Ovary (tissue), 9 donors: ENCODE results near the gene ATP6AP1. TPM values are rescaled to one million over a fixed set of nuclear protein-coding genes. Genes with fewer than 3 reads are reported as not detected.

ENCODE experiments used
- DNase-seq, 5 donors: peaks; one replicate each; pipeline ENCODE4 v3.0.0-alpha.2; 2019 to 2020
- H3K27ac ChIP-seq, 2 donors: fragments of 200-600 bp; one replicate each; pipeline versions ENCODE4 v1.5.1 to v1.8.0; 2019 to 2022
- H3K27me3 ChIP-seq: fragments of 200-600 bp; one replicate; pipeline ENCODE4 v1.8.0; 2022
- H3K36me3 ChIP-seq: fragments of 200-600 bp; sonication (generic); one replicate; pipeline ENCODE4 v1.5.1; 2019
- H3K4me1 ChIP-seq: one replicate; pipeline ENCODE4 v1.8.1; 2013; ENCODE audit warnings: mild to moderate bottlenecking, moderate library complexity; ENCODE audit not compliant: insufficient read depth
- H3K4me3 ChIP-seq: fragments of 200-600 bp; sonication (generic); one replicate; pipeline ENCODE4 v1.5.1; 2017
- H3K9me3 ChIP-seq, 2 donors: fragments of 200-600 bp in 1 of 2; sonication (generic) in 1 of 2; one replicate each; pipeline versions ENCODE4 v1.5.1 to v1.8.1; 2013 to 2019; ENCODE audit warnings: mild to moderate bottlenecking in 1 of 2, moderate library complexity in 1 of 2
- EP300 ChIP-seq: sonication (generic); formaldehyde crosslinking; IDR thresholded peaks from one replicate; pipeline ENCODE4 v1.6.1; 2017; ENCODE audit warnings: antibody characterized with exemption
- POLR2A ChIP-seq: fragments of 450-650 bp; IDR thresholded peaks from one replicate; pipeline ENCODE4 v1.6.1; 2017; ENCODE audit warnings: antibody characterized with exemption, mild to moderate bottlenecking, moderate library complexity
- WGBS, 3 donors: extraction: QIAGEN DNeasy Blood & Tissue Kit in 1 of 3; methylation state at CpG; one replicate each; pipeline versions ENCODE4 v1.1.5 to v1.1.7; 2013 to 2017; 5-methylcytosine and 5-hydroxymethylcytosine counted together
- intact Hi-C, 4 donors: fragments of 100-400 bp; cut with DNase I; formaldehyde crosslinking; loops; one replicate each; pipeline versions ENCODE4 v1.11.0 to v1.15.1; 2022 to 2023
- polyA plus RNA-seq, 2 donors: library from polyadenylated mRNA; stranded (reverse); fragments of 200-250 nt in 1 of 2; fragments of 350-450 nt in 1 of 2; fragmentation: Illumina TruSeq in 1 of 2; extraction: RNeasy Lipid Tissue Mini Kit (QIAGEN cat#74804) in 1 of 2; gene quantifications; one replicate each; pipeline ENCODE4 v1.2.3, GENCODE V29; 2013 to 2014
- total RNA-seq, 7 donors: library from RNA; depleted of rRNA in 2 of 7; stranded (reverse); fragments of >200 nt in 2 of 7; fragmentation: NEBNext Ultra II Directional in 3 of 7; extraction: Animal tissue kit (Norgen Biotek cat#: 25700) in 3 of 7; gene quantifications; one replicate each; pipeline versions ENCODE4 v1.1.0 to v1.2.4, GENCODE V29; 2016 to 2023
- TF ChIP-seq, protein P1 (sequence below), 3 donors: fragments of 450-650 bp in 2 of 3; fragments of 200-600 bp in 1 of 3; IDR thresholded peaks; one replicate each; pipeline versions ENCODE4 v1.5.1 to v1.8.0; 2016 to 2022; ENCODE audit warnings: antibody characterized with exemption in 3 of 3, mild to moderate bottlenecking in 1 of 3
- donor health status: DM: no; HTN: no; CAD: no; lungs with moderate emphysema.
- donor health status: DM: no; HTN: no; CAD: no.
- donor health status: Bipolar disorder and iron deficiency.
- donor health status: DM: yes; HTN: yes; CAD: no.
- donor health status: DM: no; HTN: no; CAD: no.
- donor health status: DM: yes; HTN: yes; CAD: no.

The ATP6AP1 gene
- total and polyA plus RNA-seq, 9 donors = 29.6 to 77.8 (median 58.6) TPM

DNA sequence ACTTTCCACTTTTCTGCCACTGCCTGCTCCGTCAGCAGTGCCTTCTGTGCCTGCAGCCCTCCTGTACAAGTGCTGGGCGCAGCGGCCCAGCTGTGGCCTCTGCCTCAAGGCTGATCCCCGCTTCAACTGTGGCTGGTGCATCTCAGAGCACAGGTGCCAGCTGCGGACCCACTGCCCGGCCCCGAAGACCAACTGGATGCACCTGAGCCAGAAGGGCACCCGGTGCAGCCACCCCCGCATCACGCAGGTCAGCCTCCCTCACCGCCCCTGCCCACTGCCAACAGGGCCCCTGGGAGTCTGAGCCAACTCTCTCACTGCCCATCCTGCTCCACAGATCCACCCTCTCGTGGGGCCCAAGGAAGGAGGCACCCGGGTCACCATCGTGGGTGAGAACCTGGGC, 37.1 kb downstream of the ATP6AP1 start:
- H3K36me3 ChIP-seq = no peaks in the 10 kb centered on the region

DNA sequence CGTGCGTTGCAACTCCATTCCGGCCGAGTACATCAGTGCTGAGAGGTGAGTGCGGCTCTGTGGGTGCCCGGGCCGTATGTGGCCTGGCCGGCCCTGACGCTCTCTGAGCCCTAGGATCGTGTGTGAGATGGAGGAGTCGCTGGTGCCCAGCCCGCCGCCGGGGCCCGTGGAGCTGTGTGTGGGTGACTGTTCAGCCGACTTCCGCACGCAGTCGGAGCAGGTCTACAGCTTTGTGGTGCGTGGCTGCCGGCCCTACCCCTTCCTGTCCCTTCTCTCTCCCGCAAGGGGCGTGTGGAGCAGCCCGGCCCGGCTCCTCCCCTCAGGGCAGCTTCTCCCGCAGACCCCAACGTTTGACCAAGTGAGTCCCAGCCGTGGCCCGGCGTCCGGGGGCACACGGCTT, 37.6 kb downstream of the ATP6AP1 start:
- intact Hi-C loops = no loop called here
- 88 to 94% (median 92%) methylated on average over 30 to 32 of the region's 32 CpGs for WGBS, 3 donors
- Histone ChIP-seq H3K27me3 (no peaks in the 10 kb centered on the region), H3K27ac (no peak overlapping the region), H3K4me1 (no peaks in the 10 kb centered on the region), H3K4me3 (no peak overlapping the region), H3K9me3 (no peaks in the 10 kb centered on the region), H3K36me3 (no peaks in the 10 kb centered on the region)
- no peak for TF ChIP-seq POLR2A
- no peak for TF ChIP-seq EP300
- TF ChIP-seq, protein P1, sequence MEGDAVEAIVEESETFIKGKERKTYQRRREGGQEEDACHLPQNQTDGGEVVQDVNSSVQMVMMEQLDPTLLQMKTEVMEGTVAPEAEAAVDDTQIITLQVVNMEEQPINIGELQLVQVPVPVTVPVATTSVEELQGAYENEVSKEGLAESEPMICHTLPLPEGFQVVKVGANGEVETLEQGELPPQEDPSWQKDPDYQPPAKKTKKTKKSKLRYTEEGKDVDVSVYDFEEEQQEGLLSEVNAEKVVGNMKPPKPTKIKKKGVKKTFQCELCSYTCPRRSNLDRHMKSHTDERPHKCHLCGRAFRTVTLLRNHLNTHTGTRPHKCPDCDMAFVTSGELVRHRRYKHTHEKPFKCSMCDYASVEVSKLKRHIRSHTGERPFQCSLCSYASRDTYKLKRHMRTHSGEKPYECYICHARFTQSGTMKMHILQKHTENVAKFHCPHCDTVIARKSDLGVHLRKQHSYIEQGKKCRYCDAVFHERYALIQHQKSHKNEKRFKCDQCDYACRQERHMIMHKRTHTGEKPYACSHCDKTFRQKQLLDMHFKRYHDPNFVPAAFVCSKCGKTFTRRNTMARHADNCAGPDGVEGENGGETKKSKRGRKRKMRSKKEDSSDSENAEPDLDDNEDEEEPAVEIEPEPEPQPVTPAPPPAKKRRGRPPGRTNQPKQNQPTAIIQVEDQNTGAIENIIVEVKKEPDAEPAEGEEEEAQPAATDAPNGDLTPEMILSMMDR (IDR thresholded peaks at IDR 0.05) = no peak
- DNase-seq = no peak

More for the DNA sequence above, 37.1 kb downstream of the ATP6AP1 start:
- intact Hi-C loops = no loop called here
- no peak overlapping the region for H3K4me3 ChIP-seq
- H3K4me1 ChIP-seq = no peaks in the 10 kb centered on the region
- no peak overlapping the region for H3K27ac ChIP-seq
- WGBS, 3 donors = 89 to 92% (median 90%) methylated on average over 14 of the region's 14 CpGs
- TF ChIP-seq EP300 (no peak), POLR2A (no peak)
- TF ChIP-seq, protein P1 (IDR thresholded peaks at IDR 0.05) = no peak
- no peaks in the 10 kb centered on the region for H3K27me3 ChIP-seq
- no peaks in the 10 kb centered on the region for H3K9me3 ChIP-seq
- no peak for DNase-seq

DNA sequence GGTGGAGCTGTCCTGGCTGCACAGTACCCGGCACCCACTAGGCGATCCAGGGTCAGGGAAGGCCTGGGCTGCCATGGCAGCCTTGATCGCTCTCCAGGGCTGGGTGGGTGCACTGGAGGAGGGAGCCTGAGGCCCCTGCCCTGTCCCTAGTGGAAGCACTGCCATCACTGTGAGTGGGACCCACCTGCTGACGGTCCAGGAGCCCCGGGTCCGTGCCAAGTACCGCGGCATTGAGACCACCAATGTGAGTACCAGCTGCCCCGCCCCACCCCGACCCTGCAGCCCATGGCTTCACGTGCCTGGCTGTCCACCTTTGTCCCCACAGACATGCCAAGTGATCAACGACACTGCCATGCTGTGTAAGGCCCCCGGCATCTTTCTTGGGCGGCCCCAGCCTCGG, 38.4 kb downstream of the ATP6AP1 start:
- Histone ChIP-seq H3K27me3 (no peaks in the 10 kb centered on the region), H3K4me3 (no peak overlapping the region), H3K9me3 (no peaks in the 10 kb centered on the region), H3K4me1 (no peaks in the 10 kb centered on the region), H3K36me3 (no peaks in the 10 kb centered on the region), H3K27ac (no peak overlapping the region)
- no peak for DNase-seq
- TF ChIP-seq POLR2A (no peak), EP300 (no peak)
- TF ChIP-seq, protein P1 (IDR thresholded peaks at IDR 0.05) = no peak
- intact Hi-C loops = no loop called here
- WGBS, 3 donors = 89 to 95% (median 91%) methylated on average over 14 to 15 of the region's 15 CpGs

DNA sequence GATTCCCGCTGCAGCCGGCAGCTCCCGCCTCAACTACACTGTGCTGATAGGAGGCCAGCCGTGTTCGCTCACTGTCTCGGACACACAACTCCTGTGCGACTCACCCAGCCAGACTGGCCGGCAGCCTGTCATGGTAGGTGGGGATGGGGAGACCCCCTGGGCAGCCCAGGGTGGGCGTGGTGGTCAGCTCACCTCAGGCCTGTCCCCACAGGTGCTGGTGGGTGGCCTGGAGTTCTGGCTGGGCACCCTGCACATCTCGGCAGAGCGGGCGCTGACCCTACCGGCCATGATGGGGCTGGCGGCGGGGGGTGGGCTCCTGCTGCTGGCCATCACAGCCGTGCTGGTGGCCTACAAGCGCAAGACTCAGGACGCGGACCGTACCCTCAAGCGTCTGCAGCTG, 39.1 kb downstream of the ATP6AP1 start:
- intact Hi-C loops = no loop called here
- 92 to 93% (median 92%) methylated on average over 13 to 21 of the region's 21 CpGs for WGBS, 3 donors

More for the DNA sequence above, 39.1 kb downstream of the ATP6AP1 start:
- Histone ChIP-seq H3K27ac (no peak overlapping the region), H3K9me3 (no peaks in the 10 kb centered on the region), H3K4me3 (no peak overlapping the region), H3K27me3 (no peaks in the 10 kb centered on the region), H3K4me1 (no peaks in the 10 kb centered on the region), H3K36me3 (no peaks in the 10 kb centered on the region)
- TF ChIP-seq, protein P1 (IDR thresholded peaks at IDR 0.05) = no peak
- TF ChIP-seq POLR2A = no peak
- TF ChIP-seq EP300 = no peak
- DNase-seq = no peak
